CD4-positive, alpha-beta T cell treated with Interleukin-17A for 4 hours (primary cell): Measurements from ENCODE around the gene KRT3.

Experiments
- DNase-seq: peaks from one replicate; pipeline ENCODE4 v3.0.0-alpha.2; 2020; ENCODE audit warnings: mixed read lengths

KRT3 gene

GRCh38 chr12:52826611-52827498 is 30.9 kb upstream of the KRT3 start:
- no peak for DNase-seq

- DNase-seq: no peak
These were observed 30.0 kb upstream of the KRT3 start for GRCh38 chr12:52825961-52826360.

- no peak for DNase-seq
These were observed 29.0 kb upstream of the KRT3 start for GRCh38 chr12:52824741-52825410.

- DNase-seq: no peak
These were observed 28.0 kb upstream of the KRT3 start for GRCh38 chr12:52823761-52824450.

- DNase-seq: no peak
These were observed 27.0 kb upstream of the KRT3 start for GRCh38 chr12:52822771-52823510.

- DNase-seq: no peak
These were observed 26.1 kb upstream of the KRT3 start for GRCh38 chr12:52821826-52822660.

- no peak for DNase-seq
These were observed 25.3 kb upstream of the KRT3 start for GRCh38 chr12:52821071-52821730.

GRCh38 chr12:52820521-52820920 is 24.6 kb upstream of the KRT3 start:
- DNase-seq: no peak

- no peak for DNase-seq
These were observed 24.0 kb upstream of the KRT3 start for GRCh38 chr12:52819731-52820510.

- DNase-seq: no peak
These were observed 23.0 kb upstream of the KRT3 start for GRCh38 chr12:52818887-52819420.

GRCh38 chr12:52818388-52818787 is 22.5 kb upstream of the KRT3 start:
- DNase-seq: no peak

GRCh38 chr12:52817699-52818238 is 21.9 kb upstream of the KRT3 start:
- no peak for DNase-seq

- no peak for DNase-seq
These were observed 21.2 kb upstream of the KRT3 start for GRCh38 chr12:52817003-52817698.

- no peak for DNase-seq
These were observed 20.0 kb upstream of the KRT3 start for GRCh38 chr12:52815676-52816588.

GRCh38 chr12:52815161-52815560 is 19.2 kb upstream of the KRT3 start:
- DNase-seq: no peak

GRCh38 chr12:52814710-52815155 is 18.8 kb upstream of the KRT3 start:
- no peak for DNase-seq

GRCh38 chr12:52813885-52814709 is 18.2 kb upstream of the KRT3 start, which contains the start of gene KRT4:
KRT4 (minus strand) TSS chr12:52814116; CDS start chr12:52814058, 58 bp downstream.
- DNase-seq: no peak
